GM06990 (cell line): ENCODE data around the gene HNRNPAB.

ENCODE experiments used
- DNase-seq: peaks from one replicate; pipeline ENCODE4 v3.0.0-alpha.2; 2011; ENCODE audit not compliant: insufficient read length; ENCODE audit errors: extremely low read depth
- H3K27me3 ChIP-seq: replicated peaks from 2 replicates; pipeline ENCODE4 v1.6.0; 2011; ENCODE audit warnings: low read length; ENCODE audit not compliant: control insufficient read depth, insufficient read depth
- H3K36me3 ChIP-seq: 2 replicates; pipeline ENCODE4 v1.5.1; 2011; ENCODE audit warnings: low read length; ENCODE audit not compliant: control insufficient read depth, insufficient read depth
- H3K4me3 ChIP-seq: replicated peaks from 2 replicates; pipeline ENCODE4 v1.5.1; 2011; ENCODE audit warnings: low read depth, mild to moderate bottlenecking, control low read depth, low read length
- TF ChIP-seq, protein P1 (sequence below): IDR thresholded peaks from 2 replicates; pipeline ENCODE4 v1.5.1; 2011; ENCODE audit warnings: low read length, control low read depth, mild to moderate bottlenecking, inconsistent platforms; ENCODE audit not compliant: insufficient read depth, poor library complexity, severe bottlenecking

The HNRNPAB gene

DNA sequence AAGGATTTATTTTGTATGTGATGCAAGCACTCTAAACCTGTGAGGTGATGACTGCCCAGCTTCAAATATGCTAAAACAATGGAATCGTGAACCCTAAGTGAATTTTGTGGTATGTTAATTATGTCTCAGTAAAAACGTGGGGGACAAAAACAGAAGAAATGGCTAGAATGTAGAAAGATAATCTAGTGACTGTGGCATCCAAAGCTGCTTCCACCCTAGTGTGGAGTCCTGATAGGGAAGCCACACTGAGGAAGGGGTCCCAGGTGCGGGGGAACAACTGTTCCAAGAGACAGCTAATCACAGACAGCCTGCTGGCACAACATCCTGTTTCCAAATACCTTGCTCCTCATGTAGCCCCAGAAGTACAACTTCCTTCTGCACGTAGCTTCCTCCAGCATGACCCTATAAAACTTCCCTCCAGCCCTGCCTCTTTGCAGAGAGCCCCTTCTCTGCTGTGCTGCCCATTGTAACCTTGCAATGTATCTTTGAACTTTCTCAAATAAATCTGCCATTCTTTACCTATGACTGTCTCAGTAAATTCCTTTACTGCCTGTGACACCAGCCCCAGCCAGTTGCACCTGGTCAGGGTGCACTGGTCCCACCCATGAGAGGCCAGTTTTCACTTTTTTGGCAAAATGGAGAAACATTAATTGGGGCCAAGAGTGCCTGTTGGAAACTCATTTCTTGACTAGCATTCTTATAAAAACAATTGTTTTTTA, 22.0 kb upstream of the HNRNPAB start:
- no peaks in the 10 kb centered on the region for H3K27me3 ChIP-seq
- H3K36me3 ChIP-seq: no peaks in the 10 kb centered on the region
- H3K4me3 ChIP-seq: no peak overlapping the region
- DNase-seq: no peak
- TF ChIP-seq, protein P1, sequence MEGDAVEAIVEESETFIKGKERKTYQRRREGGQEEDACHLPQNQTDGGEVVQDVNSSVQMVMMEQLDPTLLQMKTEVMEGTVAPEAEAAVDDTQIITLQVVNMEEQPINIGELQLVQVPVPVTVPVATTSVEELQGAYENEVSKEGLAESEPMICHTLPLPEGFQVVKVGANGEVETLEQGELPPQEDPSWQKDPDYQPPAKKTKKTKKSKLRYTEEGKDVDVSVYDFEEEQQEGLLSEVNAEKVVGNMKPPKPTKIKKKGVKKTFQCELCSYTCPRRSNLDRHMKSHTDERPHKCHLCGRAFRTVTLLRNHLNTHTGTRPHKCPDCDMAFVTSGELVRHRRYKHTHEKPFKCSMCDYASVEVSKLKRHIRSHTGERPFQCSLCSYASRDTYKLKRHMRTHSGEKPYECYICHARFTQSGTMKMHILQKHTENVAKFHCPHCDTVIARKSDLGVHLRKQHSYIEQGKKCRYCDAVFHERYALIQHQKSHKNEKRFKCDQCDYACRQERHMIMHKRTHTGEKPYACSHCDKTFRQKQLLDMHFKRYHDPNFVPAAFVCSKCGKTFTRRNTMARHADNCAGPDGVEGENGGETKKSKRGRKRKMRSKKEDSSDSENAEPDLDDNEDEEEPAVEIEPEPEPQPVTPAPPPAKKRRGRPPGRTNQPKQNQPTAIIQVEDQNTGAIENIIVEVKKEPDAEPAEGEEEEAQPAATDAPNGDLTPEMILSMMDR: no peak

DNA sequence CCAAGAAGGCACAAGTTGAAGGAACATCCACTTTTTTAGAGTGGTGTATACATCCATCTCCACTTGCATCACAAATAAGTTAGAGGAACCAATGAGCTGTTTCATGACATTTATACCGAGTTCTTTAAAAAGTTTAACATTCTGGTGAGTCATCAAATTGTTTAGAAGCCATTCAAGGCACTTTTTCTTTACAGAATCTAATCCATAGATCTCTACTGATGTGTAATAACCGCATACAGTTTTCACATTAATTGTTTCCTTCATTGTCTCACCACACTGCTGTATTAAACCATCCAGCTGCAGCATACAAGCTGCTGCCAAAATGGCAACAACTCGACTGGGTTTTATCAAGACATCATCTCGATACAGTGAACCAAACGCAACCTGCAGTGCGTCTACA, 17.9 kb upstream of the HNRNPAB start:
- TF ChIP-seq, protein P1: no peak
- Histone ChIP-seq H3K4me3 (no peak overlapping the region), H3K27me3 (no peaks in the 10 kb centered on the region; the same call in 1 of the 2 replicates), H3K36me3 (no peaks in the 10 kb centered on the region)
- no peak for DNase-seq

DNA sequence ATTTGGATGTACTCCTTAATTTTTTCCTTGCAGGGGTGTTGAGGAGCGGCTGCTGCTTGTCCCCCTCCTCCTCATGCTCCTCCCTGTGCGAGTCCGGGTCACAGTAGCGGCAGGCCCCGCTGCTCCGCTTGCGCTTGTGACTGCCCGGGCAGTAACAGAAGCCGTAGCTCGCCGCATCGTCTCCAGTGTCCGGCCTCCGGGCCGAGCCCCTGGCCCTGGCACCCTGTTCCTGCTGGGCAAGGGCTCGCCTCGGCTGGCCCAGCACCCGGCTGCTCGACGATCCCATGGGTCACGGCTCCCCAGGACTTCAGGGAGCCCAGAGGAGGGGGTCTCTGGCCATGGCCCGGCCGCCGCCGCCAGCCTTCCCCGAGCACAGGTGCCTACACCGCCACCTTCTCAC, 17.3 kb upstream of the HNRNPAB start, which contains the start of gene GMCL2:
Gene GMCL2 (minus strand): TSS at position 358 of the 400 bp plus-strand sequence. CDS start 72 bp downstream, at position 286.
- TF ChIP-seq, protein P1: no peak
- no peak within 1 kb of the TSS for H3K4me3 ChIP-seq
- H3K27me3 ChIP-seq: no peaks in the 10 kb centered on the region; the same call in 1 of the 2 replicates
- H3K36me3 ChIP-seq: no peaks in the 10 kb centered on the region
- no peak for DNase-seq

DNA sequence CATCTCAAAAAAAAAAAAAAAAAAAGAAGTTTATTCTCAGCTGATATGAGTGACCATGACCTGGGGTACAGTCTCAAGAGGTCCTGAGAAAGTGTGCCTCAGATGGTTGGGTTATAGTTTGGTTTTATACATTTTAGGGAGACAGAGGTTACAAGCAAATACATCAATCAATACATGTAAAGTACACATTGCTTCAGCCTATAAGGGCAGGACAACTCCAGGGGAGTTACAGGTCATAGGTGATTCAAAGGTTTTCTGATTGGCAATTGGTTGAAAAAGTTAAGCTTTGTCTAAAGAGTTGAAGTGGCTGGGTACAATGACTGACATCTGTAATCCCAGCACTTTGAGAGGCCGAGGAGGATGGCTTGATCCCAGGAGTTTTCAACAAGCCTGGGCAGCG, 14.9 kb upstream of the HNRNPAB start:
- H3K27me3 ChIP-seq: peaks cover 2% of the 10 kb centered on the region
- H3K4me3 ChIP-seq: no peak overlapping the region
- TF ChIP-seq, protein P1: no peak
- H3K36me3 ChIP-seq: no peaks in the 10 kb centered on the region
- no peak for DNase-seq

DNA sequence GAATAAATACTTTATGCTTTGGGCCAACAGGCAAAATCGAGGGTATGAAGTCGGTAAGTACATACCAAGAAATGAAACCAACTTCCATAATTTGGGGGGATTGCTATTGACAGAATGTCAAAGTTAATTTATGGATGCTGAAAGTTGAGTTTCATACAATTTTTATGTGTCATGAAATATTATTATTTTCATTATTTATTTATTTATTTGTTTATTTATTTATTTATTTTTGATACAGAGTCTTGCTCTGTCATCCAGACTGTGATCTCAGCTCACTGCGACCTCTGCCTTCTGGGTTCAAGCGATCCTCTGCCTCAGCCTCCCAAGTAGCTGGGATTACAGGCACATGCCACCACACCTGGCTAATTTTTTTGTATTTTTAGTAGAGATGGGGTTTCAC, 12.7 kb upstream of the HNRNPAB start:
- H3K27me3 ChIP-seq: peaks cover 3% of the 10 kb centered on the region
- DNase-seq: no peak
- no peaks in the 10 kb centered on the region for H3K36me3 ChIP-seq
- no peak overlapping the region for H3K4me3 ChIP-seq
- TF ChIP-seq, protein P1: no peak
